HG02981 (cell line): ENCODE data around the gene MTCL3.

ENCODE experiments used
- ATAC-seq: cut with Tn5 transposase; IDR thresholded peaks from one replicate; pipeline ENCODE4 v1.9.1; 2021; ENCODE audit warnings: mild to moderate bottlenecking, moderate library complexity; ENCODE audit not compliant: unreplicated experiment

Gene MTCL3

GRCh38 chr6:127518710-127519468 lies at the start of gene MTCL3:
Gene MTCL3 (minus strand): TSS chr6:127519335.
- ATAC-seq, result no peak

GRCh38 chr6:127567476-127567875 lies 48.3 kb upstream of the MTCL3 start:
- ATAC-seq, result no peak

GRCh38 chr6:127566651-127567050 lies 47.5 kb upstream of the MTCL3 start:
- ATAC-seq, result no peak

- no peak for ATAC-seq
These were observed 47.0 kb upstream of the MTCL3 start for GRCh38 chr6:127566119-127566518.

GRCh38 chr6:127564761-127565160 lies 45.6 kb upstream of the MTCL3 start:
- no peak for ATAC-seq

GRCh38 chr6:127561660-127562059 lies 42.5 kb upstream of the MTCL3 start:
- ATAC-seq, result no peak

GRCh38 chr6:127554435-127555006 lies 35.4 kb upstream of the MTCL3 start:
- peak; percentile 66 for ATAC-seq

GRCh38 chr6:127550403-127550802 lies 31.3 kb upstream of the MTCL3 start:
- ATAC-seq, result no peak

- no peak for ATAC-seq
These were observed 28.9 kb upstream of the MTCL3 start for GRCh38 chr6:127547904-127548649.

GRCh38 chr6:127547215-127547614 lies 28.1 kb upstream of the MTCL3 start:
- no peak for ATAC-seq

- no peak for ATAC-seq
These were observed 20.1 kb upstream of the MTCL3 start for GRCh38 chr6:127539272-127539671.

GRCh38 chr6:127538750-127539264 lies 19.7 kb upstream of the MTCL3 start:
- no peak for ATAC-seq

- no peak for ATAC-seq
These were observed 14.6 kb upstream of the MTCL3 start for GRCh38 chr6:127533736-127534135.

- no peak for ATAC-seq
These were observed 13.9 kb upstream of the MTCL3 start for GRCh38 chr6:127533011-127533410.

- ATAC-seq, result no peak
These were observed 3.6 kb upstream of the MTCL3 start for GRCh38 chr6:127522714-127523113.

- no peak for ATAC-seq
These were observed 931 bp upstream of the MTCL3 start for GRCh38 chr6:127520066-127520465.

- ATAC-seq, result no peak
These were observed 292 bp upstream of the MTCL3 start for GRCh38 chr6:127519469-127519785.

GRCh38 chr6:127518191-127518709 lies 885 bp downstream of the MTCL3 start:
- no peak for ATAC-seq

- ATAC-seq, result no peak
These were observed 1.4 kb downstream of the MTCL3 start for GRCh38 chr6:127517693-127518092.

GRCh38 chr6:127516662-127517273 lies 2.4 kb downstream of the MTCL3 start:
- peak; percentile 58 for ATAC-seq
